ENCODE data around the gene TRPC5OS.

DNA sequence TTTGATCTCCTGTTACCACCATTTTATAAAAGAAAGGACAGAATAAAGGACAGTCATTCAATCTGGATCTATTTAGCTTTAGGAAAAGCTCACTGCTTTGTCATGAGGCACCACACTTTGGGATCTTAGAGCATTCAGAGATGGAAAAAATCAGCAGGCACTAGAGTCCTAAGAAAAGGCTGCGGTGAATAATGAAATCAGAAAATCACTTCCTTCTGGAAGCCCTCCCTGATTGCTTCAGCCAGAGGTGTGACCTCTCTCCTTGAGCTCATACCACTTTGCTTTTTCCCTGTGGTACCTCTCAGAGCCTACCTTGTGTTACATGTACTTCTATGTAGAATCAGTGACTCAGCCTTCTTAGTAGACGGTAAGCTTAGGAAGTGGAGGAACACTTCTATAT, 8.7 kb upstream of the TRPC5OS start:
- TF ChIP-seq, protein P1, sequence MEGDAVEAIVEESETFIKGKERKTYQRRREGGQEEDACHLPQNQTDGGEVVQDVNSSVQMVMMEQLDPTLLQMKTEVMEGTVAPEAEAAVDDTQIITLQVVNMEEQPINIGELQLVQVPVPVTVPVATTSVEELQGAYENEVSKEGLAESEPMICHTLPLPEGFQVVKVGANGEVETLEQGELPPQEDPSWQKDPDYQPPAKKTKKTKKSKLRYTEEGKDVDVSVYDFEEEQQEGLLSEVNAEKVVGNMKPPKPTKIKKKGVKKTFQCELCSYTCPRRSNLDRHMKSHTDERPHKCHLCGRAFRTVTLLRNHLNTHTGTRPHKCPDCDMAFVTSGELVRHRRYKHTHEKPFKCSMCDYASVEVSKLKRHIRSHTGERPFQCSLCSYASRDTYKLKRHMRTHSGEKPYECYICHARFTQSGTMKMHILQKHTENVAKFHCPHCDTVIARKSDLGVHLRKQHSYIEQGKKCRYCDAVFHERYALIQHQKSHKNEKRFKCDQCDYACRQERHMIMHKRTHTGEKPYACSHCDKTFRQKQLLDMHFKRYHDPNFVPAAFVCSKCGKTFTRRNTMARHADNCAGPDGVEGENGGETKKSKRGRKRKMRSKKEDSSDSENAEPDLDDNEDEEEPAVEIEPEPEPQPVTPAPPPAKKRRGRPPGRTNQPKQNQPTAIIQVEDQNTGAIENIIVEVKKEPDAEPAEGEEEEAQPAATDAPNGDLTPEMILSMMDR (IDR thresholded peaks at IDR 0.05; ENCODE audit: low read depth, low read length, poor library complexity, severe bottlenecking): no peak
- TF ChIP-seq EZH2phosphoT487 (IDR thresholded peaks at IDR 0.05; ENCODE audit: borderline replicate concordance, low read length): no peak

Data from DOHH2 (cell line).